Measurements from ENCODE around the gene TMPRSS11B.
"Not testable (repeated sequence)": the region's sequence is repeated elsewhere in the genome, so short reads cannot be mapped to it uniquely, and the experiment has no call there.

TMPRSS11B gene, protein sequence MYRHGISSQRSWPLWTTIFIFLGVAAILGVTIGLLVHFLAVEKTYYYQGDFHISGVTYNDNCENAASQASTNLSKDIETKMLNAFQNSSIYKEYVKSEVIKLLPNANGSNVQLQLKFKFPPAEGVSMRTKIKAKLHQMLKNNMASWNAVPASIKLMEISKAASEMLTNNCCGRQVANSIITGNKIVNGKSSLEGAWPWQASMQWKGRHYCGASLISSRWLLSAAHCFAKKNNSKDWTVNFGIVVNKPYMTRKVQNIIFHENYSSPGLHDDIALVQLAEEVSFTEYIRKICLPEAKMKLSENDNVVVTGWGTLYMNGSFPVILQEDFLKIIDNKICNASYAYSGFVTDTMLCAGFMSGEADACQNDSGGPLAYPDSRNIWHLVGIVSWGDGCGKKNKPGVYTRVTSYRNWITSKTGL

DNA sequence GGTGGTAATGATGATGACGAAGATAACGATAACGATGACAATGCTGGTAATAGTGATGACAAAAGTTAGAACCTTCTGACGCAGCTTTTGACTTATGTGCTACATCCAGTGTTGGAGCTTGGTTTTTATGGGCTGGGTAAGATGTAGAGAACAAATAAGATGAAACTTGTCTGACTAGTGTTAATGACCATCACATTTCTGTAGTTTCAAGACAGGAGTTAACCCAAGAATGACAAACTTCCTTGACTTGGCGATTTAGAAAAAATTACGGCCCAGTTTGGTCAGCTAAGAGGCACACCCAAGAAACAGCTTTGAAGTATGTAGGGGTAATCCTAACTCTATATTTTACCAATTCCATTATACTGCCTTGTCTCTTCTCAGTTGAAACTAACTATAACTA, at the start of gene TMPRSS11B:
TMPRSS11B (minus strand) TSS at position 101 of the 400 bp plus-strand sequence. CDS start 136 bp downstream, outside the sequence.
- no peak for DNase-seq (ENCODE audit: low read depth in 2 of 2)

- no peak for DNase-seq (ENCODE audit: low read depth in 2 of 2)
Observed at GRCh38 chr4:68291256-68291655, 45.8 kb upstream of the TMPRSS11B start.

- no peak for DNase-seq (ENCODE audit: low read depth in 2 of 2)
Observed at GRCh38 chr4:68288393-68288740, 42.9 kb upstream of the TMPRSS11B start.

GRCh38 chr4:68287704-68288392, 42.4 kb upstream of the TMPRSS11B start:
- no peak for DNase-seq (ENCODE audit: low read depth in 2 of 2)

- DNase-seq (ENCODE audit: low read depth in 2 of 2), result no peak
Observed at GRCh38 chr4:68283714-68284113, 38.2 kb upstream of the TMPRSS11B start.

GRCh38 chr4:68283095-68283494, 37.6 kb upstream of the TMPRSS11B start:
- no peak for DNase-seq (ENCODE audit: low read depth in 2 of 2)

DNA sequence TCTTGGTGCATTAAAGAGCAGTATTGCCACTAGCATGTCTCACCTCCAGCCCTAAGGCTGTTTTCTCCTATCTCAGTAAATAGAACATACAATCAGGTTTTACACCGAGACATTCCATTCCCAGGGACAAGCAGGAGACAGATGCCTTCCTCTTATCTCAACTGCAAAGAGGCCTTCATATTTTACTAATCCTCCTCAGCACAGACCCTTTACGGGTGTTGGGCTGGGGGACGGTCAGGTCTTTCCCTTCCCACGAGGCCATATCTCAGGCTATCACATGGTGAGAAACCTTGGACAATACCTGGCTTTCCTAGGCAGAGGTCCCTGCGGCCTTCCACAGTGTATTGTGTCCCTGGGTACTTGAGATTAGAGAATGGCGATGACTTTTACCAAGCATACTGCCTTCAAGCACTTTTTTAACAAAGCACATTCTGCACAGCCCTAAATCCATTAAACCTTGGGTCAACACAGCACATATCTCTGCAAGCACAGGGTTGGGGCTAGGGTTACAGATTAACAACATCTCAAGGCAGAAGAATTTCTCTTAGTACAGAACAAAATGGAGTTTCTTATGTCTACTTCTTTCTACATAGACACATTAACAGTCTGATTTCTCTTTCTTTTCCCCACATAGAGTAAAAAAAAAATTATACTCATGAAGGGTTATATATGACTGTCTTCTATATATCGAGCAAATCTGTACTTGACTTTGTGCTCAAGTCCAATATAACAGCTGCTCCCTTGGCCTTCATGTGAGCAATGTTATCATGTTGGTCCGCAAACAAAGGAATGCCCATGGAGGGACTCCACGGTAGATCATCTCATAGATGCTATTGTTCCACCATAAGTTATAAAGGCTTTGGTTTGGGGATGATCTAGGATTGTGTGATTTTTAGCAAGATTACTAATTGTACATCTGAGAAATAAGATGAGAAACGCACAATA, 36.6 kb upstream of the TMPRSS11B start:
- not testable (repeated sequence) for DNase-seq (ENCODE audit: low read depth in 2 of 2)

DNA sequence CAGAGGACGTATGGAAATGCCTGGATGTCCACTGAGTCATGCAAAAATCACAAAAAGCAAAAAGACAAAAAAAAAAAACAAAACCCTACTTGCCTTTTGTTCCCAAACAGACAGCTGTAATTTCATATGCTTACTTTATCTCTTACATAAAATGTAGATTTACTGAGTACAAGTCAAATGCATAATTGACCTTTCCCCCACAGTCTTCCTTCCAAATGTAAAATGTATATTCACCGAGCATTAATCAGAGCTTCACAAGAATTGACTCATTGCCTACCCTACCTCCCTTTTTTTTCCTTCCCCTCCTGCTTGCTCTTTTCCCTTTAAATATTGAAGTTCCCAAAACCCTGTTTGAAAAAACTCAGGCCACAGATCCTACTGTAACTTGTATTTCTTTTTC, 32.5 kb upstream of the TMPRSS11B start:
- no peak for DNase-seq (ENCODE audit: low read depth in 2 of 2)

DNA sequence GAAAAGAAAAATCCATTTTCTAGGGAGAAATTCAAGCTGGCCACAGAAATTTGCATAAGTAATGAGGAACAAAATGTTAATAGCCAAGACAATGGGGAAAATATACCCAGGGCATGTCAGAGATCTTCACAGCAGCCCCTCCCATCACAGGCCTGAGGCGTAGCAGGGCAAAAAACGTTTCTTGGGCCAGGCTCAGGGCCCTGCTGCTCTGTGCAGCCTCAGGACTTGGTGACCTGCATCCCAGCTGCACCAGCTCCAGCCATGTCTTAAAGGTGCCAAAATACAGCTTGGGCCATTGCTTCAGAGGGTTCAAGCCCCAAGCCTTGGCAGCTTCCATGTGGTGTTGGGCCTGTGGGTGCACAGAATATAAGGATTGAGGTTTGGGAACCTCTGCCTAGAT, 32.1 kb upstream of the TMPRSS11B start:
- DNase-seq (ENCODE audit: low read depth in 2 of 2), result no peak

DNA sequence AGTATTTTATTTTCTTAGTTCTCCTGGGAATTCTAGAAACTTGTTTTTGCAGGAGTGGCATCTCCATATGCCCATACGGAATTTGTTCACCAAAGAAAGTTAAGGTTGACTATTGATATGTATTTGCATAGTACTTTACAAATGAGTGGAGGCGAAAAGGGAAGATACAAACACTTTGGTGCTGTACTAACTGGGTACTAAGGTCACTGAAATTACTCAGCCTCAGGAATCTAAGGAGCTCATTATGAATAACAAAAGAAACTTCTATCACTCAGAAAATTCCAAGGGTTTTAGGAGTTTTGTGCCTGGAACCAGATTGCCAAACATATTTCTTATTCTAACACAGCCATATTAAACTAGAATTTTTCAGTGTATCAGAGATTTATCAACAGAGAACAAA, 27.4 kb upstream of the TMPRSS11B start:
- no peak for DNase-seq (ENCODE audit: low read depth in 2 of 2)

DNA sequence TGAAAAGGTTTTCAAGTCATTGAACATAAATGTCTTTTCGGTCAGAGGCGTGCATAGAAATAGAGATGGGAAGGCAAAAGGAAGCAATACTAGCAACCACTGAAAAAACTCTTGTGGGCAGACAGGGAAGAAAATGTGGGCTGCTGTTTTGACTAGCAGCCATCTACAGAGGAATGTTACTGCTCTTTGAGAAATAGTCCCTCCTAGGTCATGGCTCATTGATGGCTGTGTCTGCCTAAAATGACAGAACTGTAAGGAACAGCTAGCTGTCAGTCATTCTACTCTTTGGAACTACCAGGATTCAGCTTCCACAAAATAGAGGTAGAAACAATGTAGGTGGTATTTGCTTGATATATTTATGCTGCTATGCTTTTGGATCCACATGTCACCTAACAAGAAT, 26.9 kb upstream of the TMPRSS11B start:
- no peak for DNase-seq (ENCODE audit: low read depth in 2 of 2)

DNA sequence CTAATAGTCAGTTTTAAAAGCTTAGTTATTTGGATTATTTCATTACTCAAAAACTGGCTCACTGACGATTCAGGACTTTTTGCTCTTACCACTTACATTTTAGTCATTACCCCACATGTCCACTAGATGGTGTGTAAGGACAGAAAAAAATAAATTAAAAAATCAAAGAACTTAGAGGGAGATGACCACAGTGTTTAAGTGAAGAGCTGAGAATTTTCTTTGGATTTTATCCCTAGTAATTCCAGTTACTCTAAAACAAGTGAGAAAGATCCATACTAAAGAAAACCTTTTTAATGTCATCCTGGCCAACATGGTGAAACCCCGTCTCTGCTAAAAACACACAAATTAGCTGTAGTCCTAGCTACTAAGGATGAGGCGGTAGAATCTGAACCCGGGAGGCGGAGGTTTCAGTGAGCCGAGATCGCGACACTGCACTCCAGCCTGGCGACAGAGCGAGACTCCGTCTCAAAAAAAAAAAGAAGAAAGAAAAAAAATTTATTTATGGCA, 26.4 kb upstream of the TMPRSS11B start:
- no peak for DNase-seq (ENCODE audit: low read depth in 2 of 2)

- DNase-seq (ENCODE audit: low read depth in 2 of 2), result no peak
Observed at GRCh38 chr4:68267433-68267944, 22.0 kb upstream of the TMPRSS11B start.

GRCh38 chr4:68264875-68265565, 19.5 kb upstream of the TMPRSS11B start:
- no peak for DNase-seq (ENCODE audit: low read depth in 2 of 2)

GRCh38 chr4:68259191-68259590, 13.7 kb upstream of the TMPRSS11B start:
- no peak for DNase-seq (ENCODE audit: low read depth in 2 of 2)

DNA sequence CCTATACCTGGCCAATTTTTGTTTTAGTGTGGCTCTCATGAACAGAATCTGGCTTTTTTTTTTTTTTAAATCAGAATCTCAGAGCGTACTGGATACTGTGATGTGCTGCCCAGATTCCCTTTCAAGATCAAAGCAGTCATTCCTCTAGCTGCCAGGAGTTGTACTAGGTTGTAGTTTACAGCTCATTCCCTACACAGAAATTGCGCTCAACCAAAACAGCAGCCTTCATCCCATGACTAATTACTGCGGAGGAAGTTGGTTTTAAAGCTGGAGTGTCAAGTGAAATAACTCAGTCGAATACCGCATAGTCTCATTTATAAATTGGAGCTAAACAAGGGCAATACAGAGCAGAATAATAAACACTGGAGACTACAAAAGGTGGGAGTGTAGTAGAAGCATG, 12.2 kb upstream of the TMPRSS11B start:
- no peak for DNase-seq (ENCODE audit: low read depth in 2 of 2)

DNA sequence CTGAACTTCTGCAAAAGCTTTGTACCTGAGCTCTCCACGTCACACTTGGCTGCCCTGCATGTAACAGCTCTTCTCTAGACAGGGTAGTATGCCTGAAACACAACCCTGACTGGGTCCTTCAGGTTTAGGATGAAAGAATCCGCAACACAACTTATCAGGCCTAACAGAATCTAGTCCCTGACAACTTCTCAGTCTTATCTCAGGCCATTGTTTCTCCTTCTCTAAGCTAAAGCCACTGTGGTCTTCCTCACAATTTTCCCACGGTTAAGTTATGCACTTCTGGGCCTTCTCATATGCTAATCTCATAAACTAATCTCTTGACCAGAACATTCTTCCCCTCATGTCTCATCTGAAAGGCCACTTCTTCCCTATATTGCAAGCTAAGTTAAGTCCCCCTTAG, 10.8 kb upstream of the TMPRSS11B start:
- no peak for DNase-seq (ENCODE audit: low read depth in 2 of 2)

- DNase-seq (ENCODE audit: low read depth in 2 of 2), result no peak
Observed at GRCh38 chr4:68250151-68250930, 4.8 kb upstream of the TMPRSS11B start.

GRCh38 chr4:68249434-68249833, 3.9 kb upstream of the TMPRSS11B start:
- DNase-seq (ENCODE audit: low read depth in 2 of 2), result no peak

DNA sequence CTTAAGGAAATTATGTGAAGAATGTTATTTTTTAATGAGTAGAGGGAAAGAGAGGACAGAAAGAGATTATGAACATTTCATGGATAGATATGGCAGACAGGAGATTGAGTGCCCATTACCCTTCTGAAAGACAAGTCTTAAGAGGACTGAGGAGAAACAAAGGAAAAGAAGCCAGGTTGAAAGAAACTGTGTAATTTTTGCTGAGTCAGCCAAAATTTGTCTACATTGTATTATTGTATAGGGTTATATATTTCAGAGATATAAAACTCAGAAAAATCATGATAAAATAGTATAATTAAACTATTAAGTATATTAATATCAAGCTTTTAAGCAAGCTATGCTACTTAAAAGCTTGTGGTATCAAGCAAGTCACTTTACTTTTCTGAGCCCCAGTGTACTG, 4.9 kb downstream of the TMPRSS11B start:
- no peak for DNase-seq (ENCODE audit: low read depth in 2 of 2)

Measured in stimulated activated CD4-positive, alpha-beta T cell treated with anti-CD3 and anti-CD28 coated beads, Interleukin-1b, Interleukin-23, amount 100 ng/mL, for 4 hours (primary cell).